Measurements from ENCODE around the gene OSBPL3. TPM values are rescaled to one million over a fixed set of nuclear protein-coding genes. Genes with fewer than 3 reads are reported as not detected.

The OSBPL3 gene
- total and polyA plus RNA-seq, 4 donors, result 0.28 to 3.0 (median 1.1) TPM

DNA sequence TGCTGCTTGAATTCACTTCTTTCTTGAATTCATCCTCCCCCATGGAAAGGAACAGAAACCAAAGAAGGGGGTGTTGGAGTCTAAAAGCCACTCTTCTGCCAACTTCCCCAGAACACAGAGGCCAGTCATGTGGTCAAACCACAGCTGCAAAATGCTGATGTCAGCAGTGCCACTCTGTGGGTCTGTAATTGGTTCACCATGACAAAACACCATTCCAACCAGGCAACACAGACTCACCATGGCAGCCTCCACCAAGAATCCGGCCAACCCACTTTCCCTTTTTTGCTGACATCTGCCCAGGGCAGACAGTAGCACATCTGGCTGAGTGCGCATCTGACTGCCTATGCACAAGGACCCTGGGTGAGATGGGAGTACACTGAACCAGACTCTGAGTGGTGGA, 16.8 kb downstream of the OSBPL3 start:
- H3K9ac ChIP-seq (ENCODE audit: low read depth in 1 of 2, low read length in 2 of 2), result no peak overlapping the region
- TF ChIP-seq FOXA1 (IDR thresholded peaks at IDR 0.05), result no peak
- whole genome bisulfite sequencing, result 86% methylated on average over 2 of the region's 2 CpGs
- H3K27me3 ChIP-seq (ENCODE audit: control insufficient read depth in 4 of 4, insufficient read depth in 4 of 4, low read length in 3 of 4), result peaks cover 0 to 4% (median 0%) of the 10 kb centered on the region in 4 donors
- no peaks in the 10 kb centered on the region for H3K4me1 ChIP-seq (ENCODE audit: control insufficient read depth in 4 of 4, insufficient read depth in 4 of 4, low read length in 3 of 4)
- no peaks in the 10 kb centered on the region for H3K9me3 ChIP-seq (ENCODE audit: control insufficient read depth in 4 of 4, low read length in 3 of 4)
- H3K27ac ChIP-seq (ENCODE audit: low read depth in 1 of 2, low read length in 2 of 2), result no peak overlapping the region
- H3K36me3 ChIP-seq (ENCODE audit: control insufficient read depth in 4 of 4, insufficient read depth in 3 of 4, low read depth in 1 of 4, low read length in 3 of 4), result no peaks in the 10 kb centered on the region
- H3K4me3 ChIP-seq (ENCODE audit: low read depth in 1 of 3, low read length in 3 of 3), result no peak overlapping the region
- no peak for DNase-seq (ENCODE audit: low spot score)

DNA sequence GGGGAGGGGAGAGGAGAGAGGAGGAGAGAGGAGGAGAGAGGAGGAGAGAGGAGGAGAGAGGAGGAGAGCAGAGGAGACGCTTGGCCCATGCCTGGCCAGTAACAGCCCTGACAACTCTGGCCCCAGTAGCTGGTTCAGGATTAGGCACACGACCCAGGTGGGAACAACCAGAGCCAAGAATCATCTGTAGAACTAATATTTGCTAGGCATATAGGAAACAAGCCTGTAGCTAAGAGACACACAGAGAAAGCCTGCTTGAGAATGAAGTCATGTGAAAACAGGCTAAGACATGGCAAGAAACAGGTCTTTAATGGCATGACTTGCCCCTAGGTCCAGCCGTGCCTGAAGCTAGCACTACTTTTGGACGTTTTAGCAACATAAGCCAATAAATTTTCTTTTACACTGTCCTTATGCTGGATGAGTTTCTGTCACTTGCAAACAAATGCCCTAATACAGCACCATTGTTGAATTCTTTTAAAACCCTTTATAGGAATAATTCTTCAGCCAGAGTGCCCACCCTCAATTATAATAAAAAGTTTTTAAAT, 17.5 kb downstream of the OSBPL3 start:
- 83% methylated on average over 4 of the region's 4 CpGs for WGBS
- Histone ChIP-seq H3K36me3 (ENCODE audit: control insufficient read depth in 4 of 4, insufficient read depth in 3 of 4, low read depth in 1 of 4, low read length in 3 of 4) (no peaks in the 10 kb centered on the region), H3K27me3 (ENCODE audit: control insufficient read depth in 4 of 4, insufficient read depth in 4 of 4, low read length in 3 of 4) (peaks cover 0 to 4% (median 0%) of the 10 kb centered on the region in 4 donors), H3K27ac (ENCODE audit: low read depth in 1 of 2, low read length in 2 of 2) (no peak overlapping the region), H3K4me3 (ENCODE audit: low read depth in 1 of 3, low read length in 3 of 3) (no peak overlapping the region), H3K9me3 (ENCODE audit: control insufficient read depth in 4 of 4, low read length in 3 of 4) (no peaks in the 10 kb centered on the region), H3K9ac (ENCODE audit: low read depth in 1 of 2, low read length in 2 of 2) (no peak overlapping the region), H3K4me1 (ENCODE audit: control insufficient read depth in 4 of 4, insufficient read depth in 4 of 4, low read length in 3 of 4) (no peaks in the 10 kb centered on the region)
- no peak for DNase-seq (ENCODE audit: low spot score)
- TF ChIP-seq YY1 (IDR thresholded peaks at IDR 0.05) (no peak), FOXA2 (IDR thresholded peaks at IDR 0.05) (no peak), RXRA (IDR thresholded peaks at IDR 0.05) (no peak), HNF4A (conservative IDR thresholded peaks at IDR 0.05) (no peak), NR2F2 (IDR thresholded peaks at IDR 0.05) (no peak), EGR1 (IDR thresholded peaks at IDR 0.05; ENCODE audit: low read depth in 2 of 2) (no peak), SP1 (IDR thresholded peaks at IDR 0.05) (no peak), FOXA1 (IDR thresholded peaks at IDR 0.05) (no peak)
- TF ChIP-seq, protein P1, sequence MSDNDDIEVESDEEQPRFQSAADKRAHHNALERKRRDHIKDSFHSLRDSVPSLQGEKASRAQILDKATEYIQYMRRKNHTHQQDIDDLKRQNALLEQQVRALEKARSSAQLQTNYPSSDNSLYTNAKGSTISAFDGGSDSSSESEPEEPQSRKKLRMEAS (IDR thresholded peaks at IDR 0.05), result no peak
- TF ChIP-seq, protein P2, sequence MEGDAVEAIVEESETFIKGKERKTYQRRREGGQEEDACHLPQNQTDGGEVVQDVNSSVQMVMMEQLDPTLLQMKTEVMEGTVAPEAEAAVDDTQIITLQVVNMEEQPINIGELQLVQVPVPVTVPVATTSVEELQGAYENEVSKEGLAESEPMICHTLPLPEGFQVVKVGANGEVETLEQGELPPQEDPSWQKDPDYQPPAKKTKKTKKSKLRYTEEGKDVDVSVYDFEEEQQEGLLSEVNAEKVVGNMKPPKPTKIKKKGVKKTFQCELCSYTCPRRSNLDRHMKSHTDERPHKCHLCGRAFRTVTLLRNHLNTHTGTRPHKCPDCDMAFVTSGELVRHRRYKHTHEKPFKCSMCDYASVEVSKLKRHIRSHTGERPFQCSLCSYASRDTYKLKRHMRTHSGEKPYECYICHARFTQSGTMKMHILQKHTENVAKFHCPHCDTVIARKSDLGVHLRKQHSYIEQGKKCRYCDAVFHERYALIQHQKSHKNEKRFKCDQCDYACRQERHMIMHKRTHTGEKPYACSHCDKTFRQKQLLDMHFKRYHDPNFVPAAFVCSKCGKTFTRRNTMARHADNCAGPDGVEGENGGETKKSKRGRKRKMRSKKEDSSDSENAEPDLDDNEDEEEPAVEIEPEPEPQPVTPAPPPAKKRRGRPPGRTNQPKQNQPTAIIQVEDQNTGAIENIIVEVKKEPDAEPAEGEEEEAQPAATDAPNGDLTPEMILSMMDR (IDR thresholded peaks at IDR 0.05; ENCODE audit: low read depth, low read length, missing input control), result no peak
- TF ChIP-seq, protein P3, sequence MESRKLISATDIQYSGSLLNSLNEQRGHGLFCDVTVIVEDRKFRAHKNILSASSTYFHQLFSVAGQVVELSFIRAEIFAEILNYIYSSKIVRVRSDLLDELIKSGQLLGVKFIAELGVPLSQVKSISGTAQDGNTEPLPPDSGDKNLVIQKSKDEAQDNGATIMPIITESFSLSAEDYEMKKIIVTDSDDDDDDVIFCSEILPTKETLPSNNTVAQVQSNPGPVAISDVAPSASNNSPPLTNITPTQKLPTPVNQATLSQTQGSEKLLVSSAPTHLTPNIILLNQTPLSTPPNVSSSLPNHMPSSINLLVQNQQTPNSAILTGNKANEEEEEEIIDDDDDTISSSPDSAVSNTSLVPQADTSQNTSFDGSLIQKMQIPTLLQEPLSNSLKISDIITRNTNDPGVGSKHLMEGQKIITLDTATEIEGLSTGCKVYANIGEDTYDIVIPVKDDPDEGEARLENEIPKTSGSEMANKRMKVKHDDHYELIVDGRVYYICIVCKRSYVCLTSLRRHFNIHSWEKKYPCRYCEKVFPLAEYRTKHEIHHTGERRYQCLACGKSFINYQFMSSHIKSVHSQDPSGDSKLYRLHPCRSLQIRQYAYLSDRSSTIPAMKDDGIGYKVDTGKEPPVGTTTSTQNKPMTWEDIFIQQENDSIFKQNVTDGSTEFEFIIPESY (IDR thresholded peaks at IDR 0.05), result no peak

DNA sequence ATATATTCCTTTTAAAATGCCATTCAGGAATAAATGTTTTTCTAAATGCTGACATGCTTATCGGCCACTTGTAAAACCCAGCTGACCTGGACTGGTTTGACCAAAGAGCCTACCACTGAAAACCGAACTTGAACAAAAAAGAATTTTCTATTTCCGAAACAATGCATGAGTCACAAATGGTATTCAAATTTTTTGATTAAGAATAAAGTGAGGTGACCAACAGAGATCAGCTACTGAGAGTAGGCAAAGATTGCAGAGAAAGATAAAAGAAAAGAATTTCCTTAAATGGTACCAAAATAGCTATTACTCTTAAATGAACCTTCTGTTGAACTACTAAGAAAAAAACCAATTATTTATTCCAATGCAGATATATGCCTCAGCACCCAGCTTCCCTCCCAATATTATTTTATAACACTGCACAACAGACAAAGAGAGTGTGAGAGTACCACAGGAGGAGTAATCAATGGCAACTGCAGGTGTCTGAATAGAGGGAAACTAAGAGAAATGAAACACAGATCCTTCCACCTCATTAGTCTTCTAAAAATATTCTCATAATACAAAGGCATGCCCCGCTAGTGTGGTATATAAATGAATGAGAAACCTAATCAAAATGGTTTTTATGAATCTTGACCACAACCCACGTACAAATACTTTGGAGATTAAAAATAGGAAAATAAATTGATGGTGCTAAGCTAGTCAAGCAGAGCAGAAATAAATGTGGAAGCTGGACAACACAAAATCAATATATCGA, 20.1 kb downstream of the OSBPL3 start:
- no peaks in the 10 kb centered on the region for H3K36me3 ChIP-seq (ENCODE audit: control insufficient read depth in 4 of 4, insufficient read depth in 3 of 4, low read depth in 1 of 4, low read length in 3 of 4)
- no peak for DNase-seq (ENCODE audit: low spot score)
- TF ChIP-seq FOXA2 (IDR thresholded peaks at IDR 0.05) (no peak), GABPA (IDR thresholded peaks at IDR 0.05 in 1 of 2, conservative IDR thresholded peaks at IDR 0.05 in 1 of 2) (no peak), EGR1 (IDR thresholded peaks at IDR 0.05; ENCODE audit: low read depth in 2 of 2) (no peak), RXRA (IDR thresholded peaks at IDR 0.05) (no peak), JUND (IDR thresholded peaks at IDR 0.05) (no peak), RAD21 (IDR thresholded peaks at IDR 0.05) (no peak), NR2F2 (IDR thresholded peaks at IDR 0.05) (no peak), SP1 (IDR thresholded peaks at IDR 0.05) (no peak), FOXA1 (IDR thresholded peaks at IDR 0.05) (no peak), HNF4A (conservative IDR thresholded peaks at IDR 0.05) (no peak)
- TF ChIP-seq, protein P4, sequence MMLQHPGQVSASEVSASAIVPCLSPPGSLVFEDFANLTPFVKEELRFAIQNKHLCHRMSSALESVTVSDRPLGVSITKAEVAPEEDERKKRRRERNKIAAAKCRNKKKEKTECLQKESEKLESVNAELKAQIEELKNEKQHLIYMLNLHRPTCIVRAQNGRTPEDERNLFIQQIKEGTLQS (IDR thresholded peaks at IDR 0.05), result no peak
- TF ChIP-seq, protein P3 (IDR thresholded peaks at IDR 0.05), result no peak
- TF ChIP-seq, protein P1 (IDR thresholded peaks at IDR 0.05), result no peak
- 92% methylated on average over 6 of the region's 6 CpGs for WGBS
- no peak overlapping the region for H3K4me3 ChIP-seq (ENCODE audit: low read depth in 1 of 3, low read length in 3 of 3)
- H3K9me3 ChIP-seq (ENCODE audit: control insufficient read depth in 4 of 4, low read length in 3 of 4), result peaks cover 0 to 1% (median 0%) of the 10 kb centered on the region in 4 donors
- H3K9ac ChIP-seq (ENCODE audit: low read depth in 1 of 2, low read length in 2 of 2), result no peak overlapping the region
- peaks cover 0 to 4% (median 0%) of the 10 kb centered on the region in 4 donors for H3K27me3 ChIP-seq (ENCODE audit: control insufficient read depth in 4 of 4, insufficient read depth in 4 of 4, low read length in 3 of 4)
- H3K27ac ChIP-seq (ENCODE audit: low read depth in 1 of 2, low read length in 2 of 2), result no peak overlapping the region
- H3K4me1 ChIP-seq (ENCODE audit: control insufficient read depth in 4 of 4, insufficient read depth in 4 of 4, low read length in 3 of 4), result no peaks in the 10 kb centered on the region

Data from liver (tissue), 9 donors.